Measurements from ENCODE around the gene SH3D21.

DNA sequence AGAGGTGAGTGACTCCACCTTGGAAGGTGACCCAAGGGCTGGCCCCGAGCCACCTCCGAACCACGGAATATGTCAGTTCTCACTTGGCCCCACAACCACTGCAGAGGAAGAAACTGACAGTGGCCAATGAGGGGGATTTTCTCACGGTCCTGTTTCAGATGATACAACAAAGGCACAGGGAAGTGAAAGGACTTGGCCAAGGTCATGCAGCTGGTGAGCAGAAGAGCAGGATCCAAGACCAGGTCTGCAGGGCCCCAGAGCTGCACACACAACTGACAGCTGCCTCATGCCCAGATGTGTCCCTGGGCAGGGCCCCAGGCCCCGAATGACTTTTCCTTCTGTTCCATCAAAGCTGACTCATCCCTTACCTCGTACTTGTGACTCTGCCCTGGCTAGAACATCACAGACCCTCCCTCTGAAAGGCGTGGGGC lies 43.1 kb downstream of the SH3D21 start:
- TF ChIP-seq, protein P1, sequence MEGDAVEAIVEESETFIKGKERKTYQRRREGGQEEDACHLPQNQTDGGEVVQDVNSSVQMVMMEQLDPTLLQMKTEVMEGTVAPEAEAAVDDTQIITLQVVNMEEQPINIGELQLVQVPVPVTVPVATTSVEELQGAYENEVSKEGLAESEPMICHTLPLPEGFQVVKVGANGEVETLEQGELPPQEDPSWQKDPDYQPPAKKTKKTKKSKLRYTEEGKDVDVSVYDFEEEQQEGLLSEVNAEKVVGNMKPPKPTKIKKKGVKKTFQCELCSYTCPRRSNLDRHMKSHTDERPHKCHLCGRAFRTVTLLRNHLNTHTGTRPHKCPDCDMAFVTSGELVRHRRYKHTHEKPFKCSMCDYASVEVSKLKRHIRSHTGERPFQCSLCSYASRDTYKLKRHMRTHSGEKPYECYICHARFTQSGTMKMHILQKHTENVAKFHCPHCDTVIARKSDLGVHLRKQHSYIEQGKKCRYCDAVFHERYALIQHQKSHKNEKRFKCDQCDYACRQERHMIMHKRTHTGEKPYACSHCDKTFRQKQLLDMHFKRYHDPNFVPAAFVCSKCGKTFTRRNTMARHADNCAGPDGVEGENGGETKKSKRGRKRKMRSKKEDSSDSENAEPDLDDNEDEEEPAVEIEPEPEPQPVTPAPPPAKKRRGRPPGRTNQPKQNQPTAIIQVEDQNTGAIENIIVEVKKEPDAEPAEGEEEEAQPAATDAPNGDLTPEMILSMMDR (IDR thresholded peaks at IDR 0.05 in 4 of 5, conservative IDR thresholded peaks at IDR 0.05 in 1 of 5) = no peak
- no peak for TF ChIP-seq POLR2A (IDR thresholded peaks at IDR 0.05)
